ENCODE data around the gene USP32. TPM values are rescaled to one million over a fixed set of nuclear protein-coding genes. Genes with fewer than 3 reads are reported as not detected.

The USP32 gene
- total RNA-seq, 1 experiment from 2014 or later, result 73.5 TPM

- H3T11ph ChIP-seq (ENCODE audit: low read length), result no peak overlapping the region
- H3K23me2 ChIP-seq (ENCODE audit: insufficient read length, low read depth, low read length, poor library complexity, severe bottlenecking), result peaks cover 21% of the 10 kb centered on the region
- no peak overlapping the region for H3K9ac ChIP-seq (ENCODE audit: extremely low read depth, insufficient read length, low read length)
- no peaks in the 10 kb centered on the region for H4K20me1 ChIP-seq (ENCODE audit: control insufficient read depth, insufficient read depth, insufficient read length)
- H3K56ac ChIP-seq (ENCODE audit: insufficient read length, low read depth, low read length), result no peak overlapping the region
- Mint-ChIP-seq H3K4me3 (peak overlapping the region; percentile 66 to 81), H3K36me3 (ENCODE audit: insufficient read depth in 1 of 3, low read depth in 3 of 3) (no peaks in the 10 kb centered on the region), H3K9me3 (no peaks in the 10 kb centered on the region; a peak in 1 of 5 replicates), H3K4me1 (peaks cover 45 to 62% of the 10 kb centered on the region in 2 experiments), H3K27me3 (ENCODE audit: low read depth) (peaks cover 81% of the 10 kb centered on the region), H3K27ac (no peak overlapping the region; a peak in 1 of 7 replicates)
- no peak overlapping the region for H2AFZ ChIP-seq (ENCODE audit: low read length)
- H2BK12ac ChIP-seq (ENCODE audit: insufficient read length, low read depth, low read length), result no peak overlapping the region
- peak overlapping the region; percentile 37 for H3K4me2 ChIP-seq (ENCODE audit: insufficient read depth, insufficient read length, low read length)
- no peak overlapping the region for H3K18ac ChIP-seq (ENCODE audit: insufficient read length, low read depth, low read length)
- no CpG with 5 or more reads among the region's 52 CpGs for WGBS (ENCODE audit: extremely low coverage, insufficient read length, low lambda C conversion rate)
- no peak overlapping the region for H4K5ac ChIP-seq (ENCODE audit: insufficient read length, low read depth, low read length)
- TF ChIP-seq, protein P1, sequence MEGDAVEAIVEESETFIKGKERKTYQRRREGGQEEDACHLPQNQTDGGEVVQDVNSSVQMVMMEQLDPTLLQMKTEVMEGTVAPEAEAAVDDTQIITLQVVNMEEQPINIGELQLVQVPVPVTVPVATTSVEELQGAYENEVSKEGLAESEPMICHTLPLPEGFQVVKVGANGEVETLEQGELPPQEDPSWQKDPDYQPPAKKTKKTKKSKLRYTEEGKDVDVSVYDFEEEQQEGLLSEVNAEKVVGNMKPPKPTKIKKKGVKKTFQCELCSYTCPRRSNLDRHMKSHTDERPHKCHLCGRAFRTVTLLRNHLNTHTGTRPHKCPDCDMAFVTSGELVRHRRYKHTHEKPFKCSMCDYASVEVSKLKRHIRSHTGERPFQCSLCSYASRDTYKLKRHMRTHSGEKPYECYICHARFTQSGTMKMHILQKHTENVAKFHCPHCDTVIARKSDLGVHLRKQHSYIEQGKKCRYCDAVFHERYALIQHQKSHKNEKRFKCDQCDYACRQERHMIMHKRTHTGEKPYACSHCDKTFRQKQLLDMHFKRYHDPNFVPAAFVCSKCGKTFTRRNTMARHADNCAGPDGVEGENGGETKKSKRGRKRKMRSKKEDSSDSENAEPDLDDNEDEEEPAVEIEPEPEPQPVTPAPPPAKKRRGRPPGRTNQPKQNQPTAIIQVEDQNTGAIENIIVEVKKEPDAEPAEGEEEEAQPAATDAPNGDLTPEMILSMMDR (conservative IDR thresholded peaks at IDR 0.05), result no peak
- no peaks in the 10 kb centered on the region for H3K79me1 ChIP-seq (ENCODE audit: insufficient read depth, low read depth, low read length, poor library complexity, severe bottlenecking)
- H3K23ac ChIP-seq (ENCODE audit: insufficient read length, low read depth, low read length), result no peak overlapping the region
- DNase-seq, result no peak
- H3K79me2 ChIP-seq (ENCODE audit: insufficient read depth, low read length), result no peaks in the 10 kb centered on the region
- no peak overlapping the region for H2AK5ac ChIP-seq (ENCODE audit: insufficient read length, low read length)
- H2BK120ac ChIP-seq (ENCODE audit: low read depth, low read length, poor library complexity, severe bottlenecking), result no peak overlapping the region
- H3K9me3 ChIP-seq (ENCODE audit: control insufficient read depth, low read depth, low read length), result no peaks in the 10 kb centered on the region
- no peak overlapping the region for H4K91ac ChIP-seq (ENCODE audit: insufficient read length, low read depth, low read length)
- no peak overlapping the region for H2BK20ac ChIP-seq (ENCODE audit: low read depth, low read length, poor library complexity, severe bottlenecking)
- peaks cover 43% of the 10 kb centered on the region for H3K27me3 ChIP-seq (ENCODE audit: insufficient read depth, low read length)
- no peak overlapping the region for H4K8ac ChIP-seq (replicated peaks; ENCODE audit: insufficient read length, low read depth, low read length)
- H3K4me1 ChIP-seq (ENCODE audit: insufficient read depth, low read length), result peaks cover 9% of the 10 kb centered on the region; the same call in 1 of the 2 replicates
- no peak overlapping the region for H3K4ac ChIP-seq (ENCODE audit: low read depth, low read length)
- H2BK5ac ChIP-seq (ENCODE audit: insufficient read length, low read length), result no peak overlapping the region
- no peak overlapping the region for H3K27ac ChIP-seq (ENCODE audit: insufficient read length, low read depth, low read length)
- no peak overlapping the region for H2BK15ac ChIP-seq (ENCODE audit: low read depth, low read length)
- no peak overlapping the region for H3K14ac ChIP-seq (ENCODE audit: insufficient read depth, low read length)
Measured at GRCh38 chr17:60141111-60142018, 250.6 kb downstream of the USP32 start.
